Fibroblast of lung (primary cell): Measurements from ENCODE around the gene ACADVL. TPM values are rescaled to one million over a fixed set of nuclear protein-coding genes. Genes with fewer than 3 reads are reported as not detected.

ENCODE experiments used
- DNase-seq, 2 donors: peaks; one replicate each; pipeline versions ENCODE4 v3.0.0 to v3.0.0-alpha.2; 2010; ENCODE audit warnings: low read depth in 2 of 2
- H2AFZ ChIP-seq: 2 replicates; pipeline ENCODE4 v1.5.1; 2012; ENCODE audit warnings: low read length, control low read depth, inconsistent platforms
- H3K27ac ChIP-seq: 2 replicates; pipeline ENCODE4 v1.5.1; 2011; ENCODE audit warnings: low read length, control low read depth; ENCODE audit not compliant: insufficient read depth
- H3K27me3 ChIP-seq: 2 replicates; pipeline ENCODE4 v1.5.1; 2011; ENCODE audit warnings: mild to moderate bottlenecking, low read length; ENCODE audit not compliant: control insufficient read depth, insufficient read depth
- H3K36me3 ChIP-seq: 2 replicates; pipeline ENCODE4 v1.5.1; 2011; ENCODE audit warnings: low read length; ENCODE audit not compliant: control insufficient read depth, insufficient read depth
- H3K4me1 ChIP-seq: 2 replicates; pipeline ENCODE4 v1.5.1; 2011; ENCODE audit warnings: low read length; ENCODE audit not compliant: control insufficient read depth, insufficient read depth; ENCODE audit errors: extremely low read depth
- H3K4me2 ChIP-seq: 2 replicates; pipeline ENCODE4 v1.5.1; 2011; ENCODE audit warnings: low read length, control low read depth; ENCODE audit not compliant: insufficient read depth; ENCODE audit errors: extremely low read depth
- H3K4me3 ChIP-seq, 4 experiments: fragments of 200-600 bp in 1 of 4; sonication (generic) in 1 of 4; replicated peaks in 1 of 4; 2 replicates each; pipeline ENCODE4 v1.5.1; 2011 to 2016; ENCODE audit warnings: low read length in 4 of 4, low read depth in 3 of 4, mild to moderate bottlenecking in 3 of 4, control low read depth in 2 of 4, inconsistent platforms in 1 of 4, mixed read lengths in 1 of 4; ENCODE audit not compliant: insufficient read depth in 1 of 4; ENCODE audit errors: control extremely low read depth in 1 of 4
- H3K79me2 ChIP-seq: 2 replicates; pipeline ENCODE4 v1.5.1; 2012; ENCODE audit warnings: mild to moderate bottlenecking, low read length, inconsistent platforms; ENCODE audit not compliant: control insufficient read depth, insufficient read depth
- H3K9ac ChIP-seq: 2 replicates; pipeline ENCODE4 v1.5.1; 2011; ENCODE audit warnings: mild to moderate bottlenecking, low read length, control low read depth; ENCODE audit not compliant: insufficient read depth
- H3K9me3 ChIP-seq: 2 replicates; pipeline ENCODE4 v1.5.1; 2012; ENCODE audit warnings: low read depth, low read length; ENCODE audit not compliant: control insufficient read depth, insufficient read depth
- H4K20me1 ChIP-seq: 2 replicates; pipeline ENCODE4 v1.5.1; 2011; ENCODE audit warnings: low read length; ENCODE audit not compliant: control insufficient read depth, insufficient read depth; ENCODE audit errors: extremely low read depth
- EZH2 ChIP-seq: IDR thresholded peaks from 2 replicates; pipeline ENCODE4 v1.5.1; 2012; ENCODE audit warnings: low read length, control low read depth, mild to moderate bottlenecking; ENCODE audit errors: missing control alignments
- polyA plus RNA-seq, 2 donors: library from polyadenylated mRNA; depleted of rRNA in 1 of 2; stranded (reverse) in 1 of 2; unstranded in 1 of 2; fragments of >200 nt; gene quantifications; 2 replicates each; pipeline ENCODE4 v1.2.1, GENCODE V29; 2011 to 2012; ENCODE audit warnings: missing spikeins in 1 of 2
- total RNA-seq: library from RNA; depleted of rRNA; stranded (reverse); fragments of >200 nt; gene quantifications from 2 replicates; pipeline ENCODE4 v1.2.1, GENCODE V29; 2014
- TF ChIP-seq, protein P1 (sequence below), 2 donors: IDR thresholded peaks in 1 of 2; conservative IDR thresholded peaks in 1 of 2; 1 replicate in 1 of 2; 2 replicates in 1 of 2; pipeline ENCODE4 v1.5.1; 2011 to 2012; ENCODE audit warnings: low read length in 2 of 2, control low read depth in 1 of 2, inconsistent platforms in 1 of 2, low read depth in 1 of 2, mild to moderate bottlenecking in 1 of 2

ACADVL gene
- total and polyA plus RNA-seq, 2 donors (not counting 1 experiment from before 2014, with no cell fraction given) = 129 to 313 TPM

DNA sequence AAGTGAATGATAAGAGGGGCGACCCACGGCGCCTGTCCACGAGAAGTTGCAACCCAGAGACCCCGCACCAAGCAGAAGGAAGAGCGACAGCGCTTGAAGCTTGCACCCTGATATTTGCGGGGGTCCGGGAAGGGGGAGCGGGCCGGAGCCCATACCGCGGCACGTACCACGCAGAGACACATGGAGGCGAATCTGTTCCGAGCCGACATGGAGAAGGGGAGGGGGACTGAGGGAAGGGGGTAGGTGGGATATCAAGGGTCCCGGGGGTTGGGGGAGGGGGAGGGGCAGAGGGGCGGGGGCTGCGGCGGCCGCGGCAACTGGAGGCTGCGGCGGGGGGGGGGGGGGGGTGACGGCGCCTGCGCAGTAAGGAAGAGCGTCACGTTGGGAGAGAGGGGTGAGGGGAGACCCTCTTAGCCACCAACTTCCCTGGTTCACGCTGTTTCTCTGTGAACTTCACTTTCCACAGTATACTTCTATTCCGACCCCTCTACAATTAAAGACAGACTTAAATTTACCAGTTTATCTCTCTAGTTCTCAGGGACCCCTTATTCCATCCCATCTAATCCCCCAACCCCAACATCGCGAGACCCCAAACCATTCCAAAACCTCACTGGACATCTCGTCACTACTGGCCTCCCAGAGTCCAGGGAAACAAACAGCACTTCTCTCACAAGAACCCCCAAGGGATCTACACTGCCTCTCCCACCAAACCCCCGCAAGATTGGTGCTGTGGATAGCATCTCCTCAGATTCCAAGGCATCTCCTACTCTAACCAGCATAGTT lies 8.1 kb upstream of the ACADVL start:
- no peaks in the 10 kb centered on the region for H3K9me3 ChIP-seq
- peaks cover 9% of the 10 kb centered on the region for H3K4me1 ChIP-seq
- H3K27me3 ChIP-seq = no peaks in the 10 kb centered on the region
- H3K4me2 ChIP-seq = peak overlapping the region; percentile 40
- no peak overlapping the region for H3K9ac ChIP-seq
- peaks cover 31% of the 10 kb centered on the region for H3K79me2 ChIP-seq
- no peak for DNase-seq
- H2AFZ ChIP-seq = no peak overlapping the region
- H3K36me3 ChIP-seq = no peaks in the 10 kb centered on the region
- H3K4me3 ChIP-seq = peak overlapping the region in 1 of 4 experiments; percentile 37
- no peaks in the 10 kb centered on the region for H4K20me1 ChIP-seq
- no peak for TF ChIP-seq EZH2
- TF ChIP-seq, protein P1, sequence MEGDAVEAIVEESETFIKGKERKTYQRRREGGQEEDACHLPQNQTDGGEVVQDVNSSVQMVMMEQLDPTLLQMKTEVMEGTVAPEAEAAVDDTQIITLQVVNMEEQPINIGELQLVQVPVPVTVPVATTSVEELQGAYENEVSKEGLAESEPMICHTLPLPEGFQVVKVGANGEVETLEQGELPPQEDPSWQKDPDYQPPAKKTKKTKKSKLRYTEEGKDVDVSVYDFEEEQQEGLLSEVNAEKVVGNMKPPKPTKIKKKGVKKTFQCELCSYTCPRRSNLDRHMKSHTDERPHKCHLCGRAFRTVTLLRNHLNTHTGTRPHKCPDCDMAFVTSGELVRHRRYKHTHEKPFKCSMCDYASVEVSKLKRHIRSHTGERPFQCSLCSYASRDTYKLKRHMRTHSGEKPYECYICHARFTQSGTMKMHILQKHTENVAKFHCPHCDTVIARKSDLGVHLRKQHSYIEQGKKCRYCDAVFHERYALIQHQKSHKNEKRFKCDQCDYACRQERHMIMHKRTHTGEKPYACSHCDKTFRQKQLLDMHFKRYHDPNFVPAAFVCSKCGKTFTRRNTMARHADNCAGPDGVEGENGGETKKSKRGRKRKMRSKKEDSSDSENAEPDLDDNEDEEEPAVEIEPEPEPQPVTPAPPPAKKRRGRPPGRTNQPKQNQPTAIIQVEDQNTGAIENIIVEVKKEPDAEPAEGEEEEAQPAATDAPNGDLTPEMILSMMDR (conservative IDR thresholded peaks at IDR 0.05 in 1 of 2, IDR thresholded peaks at IDR 0.05 in 1 of 2; ENCODE audit: low read depth in 1 of 2, low read length in 2 of 2) = no peak
- H3K27ac ChIP-seq = no peak overlapping the region

DNA sequence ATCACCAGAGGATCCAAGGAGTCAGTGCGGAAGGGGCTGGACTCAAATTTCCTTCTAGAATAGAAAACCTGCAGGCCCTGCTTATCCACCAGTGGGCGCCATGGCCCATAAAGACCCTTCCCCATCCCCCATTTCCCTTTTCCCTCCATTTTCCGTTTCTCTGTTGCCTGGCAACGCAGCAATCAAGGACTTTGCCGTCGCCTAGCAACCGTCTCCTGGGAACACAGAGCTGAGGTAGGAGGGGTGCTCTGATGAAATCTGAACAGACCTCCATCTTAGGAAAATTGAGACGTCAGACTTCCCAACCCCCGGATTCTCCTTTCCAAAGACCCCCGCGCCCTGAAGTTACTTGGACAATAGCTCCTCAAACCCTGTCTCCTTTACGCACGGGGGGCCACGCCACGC lies 5.8 kb upstream of the ACADVL start:
- Histone ChIP-seq H3K27ac (peak overlapping the region; percentile 89), H3K4me3 (peak overlapping the region; percentile 33 to 78 (median 56)), H3K79me2 (peaks cover 35% of the 10 kb centered on the region), H3K27me3 (no peaks in the 10 kb centered on the region), H3K4me2 (peak overlapping the region; percentile 76), H2AFZ (no peak overlapping the region), H3K9ac (peak overlapping the region; percentile 72), H3K9me3 (no peaks in the 10 kb centered on the region), H4K20me1 (no peaks in the 10 kb centered on the region), H3K4me1 (peaks cover 10% of the 10 kb centered on the region), H3K36me3 (no peaks in the 10 kb centered on the region)
- DNase-seq = peak; percentile 77 to 87
- TF ChIP-seq, protein P1 (conservative IDR thresholded peaks at IDR 0.05 in 1 of 2, IDR thresholded peaks at IDR 0.05 in 1 of 2; ENCODE audit: low read depth in 1 of 2, low read length in 2 of 2) = peak; percentile 26 to 53
- no peak for TF ChIP-seq EZH2

DNA sequence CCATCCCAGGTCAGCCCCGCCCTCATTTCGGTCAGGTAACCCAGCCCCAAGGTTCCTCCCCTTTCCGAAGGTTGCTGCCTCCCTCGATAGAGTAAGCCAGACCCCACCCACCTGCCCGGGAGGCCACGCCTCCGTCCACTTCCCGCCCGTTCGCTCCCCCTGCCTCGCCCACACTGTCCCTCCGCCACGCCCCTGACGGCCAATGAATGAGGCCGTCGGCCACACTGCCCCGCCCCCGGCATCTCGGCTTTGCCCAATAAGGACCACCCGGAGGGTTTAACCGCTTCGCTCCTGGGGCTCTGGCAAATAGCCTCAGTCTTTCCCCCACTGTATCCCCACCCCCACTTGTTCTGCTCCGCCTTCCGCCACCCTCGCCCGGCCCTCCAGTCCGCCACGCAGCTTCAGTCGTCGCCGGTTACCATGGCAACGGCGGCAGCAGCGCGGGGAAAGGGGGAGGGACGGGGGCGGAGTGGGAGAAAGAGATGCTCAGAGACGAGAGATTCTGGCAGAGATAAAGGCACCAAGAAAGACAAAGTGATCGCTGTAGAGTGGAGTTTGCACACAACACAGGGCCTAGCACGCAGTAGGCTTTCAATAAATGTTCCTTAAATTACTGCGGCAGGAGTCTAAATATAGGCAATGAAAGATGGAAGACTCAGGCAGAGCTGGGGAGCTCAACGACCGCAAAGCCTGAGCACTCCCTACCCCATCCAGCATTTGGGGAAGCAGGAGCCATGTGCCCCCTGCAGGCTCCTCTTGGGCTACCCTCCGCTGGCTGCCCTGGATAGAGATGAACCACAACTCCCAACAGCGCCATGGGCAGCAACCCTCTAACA lies 5.2 kb upstream of the ACADVL start:
- peaks cover 10% of the 10 kb centered on the region for H3K4me1 ChIP-seq

More for the DNA sequence above, 5.2 kb upstream of the ACADVL start:
- peak overlapping the region; percentile 89 for H3K27ac ChIP-seq
- TF ChIP-seq EZH2 = no peak
- TF ChIP-seq, protein P1 (conservative IDR thresholded peaks at IDR 0.05 in 1 of 2, IDR thresholded peaks at IDR 0.05 in 1 of 2; ENCODE audit: low read depth in 1 of 2, low read length in 2 of 2) = peak; percentile 58 to 70
- H3K9ac ChIP-seq = peak overlapping the region; percentile 72
- no peaks in the 10 kb centered on the region for H4K20me1 ChIP-seq
- H3K79me2 ChIP-seq = peaks cover 32% of the 10 kb centered on the region
- H3K9me3 ChIP-seq = no peaks in the 10 kb centered on the region
- no peaks in the 10 kb centered on the region for H3K27me3 ChIP-seq
- H3K36me3 ChIP-seq = no peaks in the 10 kb centered on the region
- peak overlapping the region; percentile 76 for H3K4me2 ChIP-seq
- peak; percentile 95 to 96 for DNase-seq
- H3K4me3 ChIP-seq = peak overlapping the region; percentile 40 to 78 (median 56)
- no peak overlapping the region for H2AFZ ChIP-seq
